Measurements from ENCODE around the gene PPP2R5D.

Gene PPP2R5D

DNA sequence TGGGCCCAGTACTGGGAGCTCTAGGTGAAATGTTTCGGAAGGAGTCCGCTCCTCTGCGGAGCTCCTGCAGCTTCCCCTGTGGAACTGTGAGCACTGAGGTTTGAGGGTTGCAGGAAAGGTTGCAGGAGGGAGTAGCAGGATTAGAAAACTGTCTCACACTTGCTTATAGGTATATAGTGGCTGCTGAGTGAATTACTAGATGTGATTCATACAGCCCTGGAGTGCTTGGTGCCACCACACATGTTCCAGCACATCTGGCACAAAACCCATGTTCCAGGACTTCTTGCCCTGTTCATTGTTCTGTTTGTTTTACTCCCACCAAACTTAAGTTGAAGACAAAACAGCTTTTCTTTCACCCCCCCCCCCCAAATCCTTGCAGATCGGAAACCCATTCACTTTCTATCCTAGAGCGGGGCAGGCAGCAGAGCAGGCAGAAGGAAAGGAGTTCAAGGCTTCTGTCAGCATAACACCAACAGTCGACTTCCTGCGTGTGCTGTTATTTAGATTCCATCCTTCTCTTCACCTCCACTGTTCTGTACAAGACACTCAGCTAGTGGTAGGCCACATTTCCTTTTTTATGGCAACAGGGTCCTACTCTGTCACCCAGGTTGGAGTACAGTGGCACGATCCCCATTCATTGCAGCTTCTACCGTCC, 4.7 kb upstream of the PPP2R5D start:
- TF ChIP-seq, protein P1, sequence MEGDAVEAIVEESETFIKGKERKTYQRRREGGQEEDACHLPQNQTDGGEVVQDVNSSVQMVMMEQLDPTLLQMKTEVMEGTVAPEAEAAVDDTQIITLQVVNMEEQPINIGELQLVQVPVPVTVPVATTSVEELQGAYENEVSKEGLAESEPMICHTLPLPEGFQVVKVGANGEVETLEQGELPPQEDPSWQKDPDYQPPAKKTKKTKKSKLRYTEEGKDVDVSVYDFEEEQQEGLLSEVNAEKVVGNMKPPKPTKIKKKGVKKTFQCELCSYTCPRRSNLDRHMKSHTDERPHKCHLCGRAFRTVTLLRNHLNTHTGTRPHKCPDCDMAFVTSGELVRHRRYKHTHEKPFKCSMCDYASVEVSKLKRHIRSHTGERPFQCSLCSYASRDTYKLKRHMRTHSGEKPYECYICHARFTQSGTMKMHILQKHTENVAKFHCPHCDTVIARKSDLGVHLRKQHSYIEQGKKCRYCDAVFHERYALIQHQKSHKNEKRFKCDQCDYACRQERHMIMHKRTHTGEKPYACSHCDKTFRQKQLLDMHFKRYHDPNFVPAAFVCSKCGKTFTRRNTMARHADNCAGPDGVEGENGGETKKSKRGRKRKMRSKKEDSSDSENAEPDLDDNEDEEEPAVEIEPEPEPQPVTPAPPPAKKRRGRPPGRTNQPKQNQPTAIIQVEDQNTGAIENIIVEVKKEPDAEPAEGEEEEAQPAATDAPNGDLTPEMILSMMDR (conservative IDR thresholded peaks at IDR 0.05; ENCODE audit: low read depth, low read length), result no peak
- peak overlapping the region; percentile 82 for H3K4me3 ChIP-seq (ENCODE audit: low read depth, low read length)
- DNase-seq (ENCODE audit: low read depth), result no peak

GRCh38 chr6:42981836-42982235, 2.5 kb upstream of the PPP2R5D start:
- DNase-seq (ENCODE audit: low read depth), result no peak
- no peak overlapping the region for H3K4me3 ChIP-seq (ENCODE audit: low read depth, low read length)
- TF ChIP-seq, protein P1 (conservative IDR thresholded peaks at IDR 0.05; ENCODE audit: low read depth, low read length), result no peak

GRCh38 chr6:42984924-42985475, 630 bp downstream of the PPP2R5D start:
- TF ChIP-seq, protein P1 (conservative IDR thresholded peaks at IDR 0.05; ENCODE audit: low read depth, low read length), result no peak
- peak; percentile 29 for DNase-seq (ENCODE audit: low read depth)
- peak overlapping the region; percentile 87 for H3K4me3 ChIP-seq (ENCODE audit: low read depth, low read length)

- DNase-seq (ENCODE audit: low read depth), result no peak
- no peak overlapping the region for H3K4me3 ChIP-seq (ENCODE audit: low read depth, low read length)
- TF ChIP-seq, protein P1 (conservative IDR thresholded peaks at IDR 0.05; ENCODE audit: low read depth, low read length), result no peak
These were observed 3.4 kb downstream of the PPP2R5D start for GRCh38 chr6:42987533-42988451.

DNA sequence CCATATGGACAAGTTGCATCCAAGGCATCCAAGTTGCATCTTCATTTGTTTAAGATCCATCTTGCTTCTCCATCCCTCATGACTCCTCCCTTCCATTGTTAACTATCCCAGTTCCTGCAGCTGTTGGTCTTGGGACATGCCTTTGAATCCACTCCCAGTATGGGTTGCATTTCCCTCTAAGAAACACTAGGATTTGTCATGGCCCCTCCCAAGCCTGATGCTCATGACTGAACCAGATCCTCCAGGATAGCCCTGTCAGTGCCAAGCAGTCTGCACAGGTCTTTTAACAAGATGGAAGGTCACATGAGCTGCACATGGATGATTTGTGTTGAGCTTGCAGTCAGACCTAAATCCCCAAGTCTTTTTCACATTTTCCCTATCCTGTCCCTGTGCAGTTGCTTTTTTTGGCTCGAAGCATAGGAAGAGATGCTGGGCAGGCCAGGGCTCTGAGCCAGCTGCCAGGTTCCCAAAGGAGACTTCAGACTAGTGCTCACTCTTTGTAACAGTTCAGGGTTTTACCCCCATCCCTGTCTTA, 4.2 kb downstream of the PPP2R5D start:
- TF ChIP-seq, protein P1 (conservative IDR thresholded peaks at IDR 0.05; ENCODE audit: low read depth, low read length), result no peak
- no peak overlapping the region for H3K4me3 ChIP-seq (ENCODE audit: low read depth, low read length)
- DNase-seq (ENCODE audit: low read depth), result no peak

DNA sequence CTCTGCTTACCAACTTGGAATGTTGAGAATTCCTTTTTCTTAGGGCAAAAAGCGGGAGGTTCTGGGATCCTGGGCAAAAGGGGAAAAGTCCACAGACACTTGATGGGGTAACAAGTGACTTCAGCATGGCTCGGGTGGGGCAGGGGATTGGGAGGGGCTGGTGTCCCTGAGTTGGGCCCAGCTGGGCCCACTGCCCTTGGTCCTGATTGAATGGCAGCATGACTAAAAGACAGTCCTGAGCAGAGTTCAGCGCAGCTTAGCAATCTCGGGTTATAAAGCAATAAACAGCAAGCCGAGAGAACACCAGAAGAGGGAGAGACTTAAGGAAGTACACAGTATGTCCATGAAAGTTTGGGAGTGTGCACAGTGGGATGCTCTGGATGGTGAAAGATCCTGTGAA, 5.6 kb downstream of the PPP2R5D start:
- DNase-seq (ENCODE audit: low read depth), result no peak

More for the DNA sequence above, 5.6 kb downstream of the PPP2R5D start:
- H3K4me3 ChIP-seq (ENCODE audit: low read depth, low read length), result no peak overlapping the region
- TF ChIP-seq, protein P1 (conservative IDR thresholded peaks at IDR 0.05; ENCODE audit: low read depth, low read length), result no peak
